Measurements from ENCODE around the gene GPR15.

GPR15 gene

DNA sequence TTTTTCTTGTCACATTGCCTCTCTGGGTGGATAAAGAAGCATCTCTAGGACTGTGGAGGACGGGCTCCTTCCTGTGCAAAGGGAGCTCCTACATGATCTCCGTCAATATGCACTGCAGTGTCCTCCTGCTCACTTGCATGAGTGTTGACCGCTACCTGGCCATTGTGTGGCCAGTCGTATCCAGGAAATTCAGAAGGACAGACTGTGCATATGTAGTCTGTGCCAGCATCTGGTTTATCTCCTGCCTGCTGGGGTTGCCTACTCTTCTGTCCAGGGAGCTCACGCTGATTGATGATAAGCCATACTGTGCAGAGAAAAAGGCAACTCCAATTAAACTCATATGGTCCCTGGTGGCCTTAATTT, 478 bp downstream of the GPR15 start:
- DNase-seq, result no peak

- no peak for DNase-seq
These were observed 1.2 kb downstream of the GPR15 start for GRCh38 chr3:98532709-98533571.

DNA sequence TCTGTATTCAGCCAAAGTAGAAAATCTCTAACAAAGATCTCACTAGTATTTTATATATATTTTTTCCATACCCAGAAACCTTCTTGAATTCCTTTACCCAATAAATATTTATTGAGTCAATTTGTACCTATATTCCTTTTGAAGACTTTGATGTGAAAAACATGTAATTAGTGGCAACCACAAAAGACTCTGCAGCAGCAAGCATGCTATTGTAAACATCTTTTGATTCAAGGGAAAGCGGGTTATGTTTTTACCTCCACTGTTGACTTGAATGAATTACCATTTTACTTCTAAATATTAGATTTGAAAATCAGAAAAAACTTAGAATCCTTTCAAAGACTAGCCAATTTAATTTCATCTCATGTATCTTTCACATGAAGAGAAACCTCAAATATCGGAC, 2.4 kb downstream of the GPR15 start:
- DNase-seq, result no peak

- DNase-seq, result no peak
These were observed 3.0 kb downstream of the GPR15 start for GRCh38 chr3:98534734-98535133.

- no peak for DNase-seq
These were observed 4.8 kb downstream of the GPR15 start for GRCh38 chr3:98536456-98537017.

GRCh38 chr3:98540346-98540745, 8.6 kb downstream of the GPR15 start:
- DNase-seq, result no peak

DNA sequence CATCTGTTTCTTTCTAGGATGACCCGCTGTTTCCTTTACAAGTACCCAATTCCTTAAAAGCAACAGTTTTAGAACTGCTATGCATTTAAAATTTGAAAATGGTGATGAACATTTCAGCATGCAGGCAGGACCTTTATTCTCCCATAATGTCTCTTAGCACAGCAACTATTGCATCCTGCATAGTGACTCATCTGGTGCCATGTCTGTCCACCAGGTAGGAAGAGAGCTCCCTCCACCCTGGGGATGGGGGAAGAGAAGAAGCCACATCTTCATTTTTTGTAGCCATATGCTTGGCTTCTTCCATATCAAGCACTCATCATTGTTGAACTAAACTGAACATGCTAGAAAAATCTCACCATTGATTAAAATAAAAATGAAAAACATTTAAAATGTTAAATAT, 9.9 kb downstream of the GPR15 start:
- no peak for DNase-seq

- DNase-seq, result no peak
These were observed 10.8 kb downstream of the GPR15 start for GRCh38 chr3:98542623-98543022.

DNA sequence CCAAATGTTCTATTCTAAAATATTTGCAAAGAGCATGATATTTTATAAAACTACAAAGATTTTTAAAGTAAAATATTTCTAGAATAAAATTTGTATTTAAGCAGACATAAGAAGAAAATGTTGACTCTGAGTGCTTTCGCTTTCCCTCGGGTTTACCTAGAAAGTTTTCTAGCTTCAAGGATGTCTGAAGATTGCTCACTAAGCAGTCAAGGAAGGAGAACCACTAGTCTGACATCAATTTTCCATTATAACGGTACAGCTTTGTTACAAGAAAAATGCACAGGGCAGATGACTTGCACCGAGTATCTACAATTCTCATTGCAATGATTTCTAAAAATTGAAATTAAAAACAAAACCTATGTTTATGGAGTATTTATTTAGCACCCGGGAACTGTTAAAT, 14.2 kb downstream of the GPR15 start:
- DNase-seq, result no peak

DNA sequence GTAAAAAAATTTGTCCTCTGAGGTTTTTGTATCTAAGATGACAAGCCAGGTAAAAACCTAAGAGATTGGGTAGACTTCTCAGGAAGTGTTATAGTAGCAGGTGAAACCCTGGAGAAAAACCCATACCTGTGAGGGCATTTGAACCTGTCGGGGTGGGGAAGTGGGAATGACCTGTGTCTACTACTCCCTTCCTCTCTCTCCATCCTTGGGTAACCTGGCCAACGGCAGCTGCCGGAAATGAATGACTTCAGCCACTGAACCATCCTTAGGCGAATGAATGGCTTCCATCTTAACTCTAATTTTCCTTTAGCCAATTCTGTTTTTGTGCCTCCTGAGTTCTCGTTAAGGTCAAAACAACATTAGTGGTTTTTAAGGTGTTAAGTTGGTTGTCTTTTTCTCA, 16.8 kb downstream of the GPR15 start:
- no peak for DNase-seq

- no peak for DNase-seq
These were observed 19.1 kb downstream of the GPR15 start for GRCh38 chr3:98550833-98551232.

DNA sequence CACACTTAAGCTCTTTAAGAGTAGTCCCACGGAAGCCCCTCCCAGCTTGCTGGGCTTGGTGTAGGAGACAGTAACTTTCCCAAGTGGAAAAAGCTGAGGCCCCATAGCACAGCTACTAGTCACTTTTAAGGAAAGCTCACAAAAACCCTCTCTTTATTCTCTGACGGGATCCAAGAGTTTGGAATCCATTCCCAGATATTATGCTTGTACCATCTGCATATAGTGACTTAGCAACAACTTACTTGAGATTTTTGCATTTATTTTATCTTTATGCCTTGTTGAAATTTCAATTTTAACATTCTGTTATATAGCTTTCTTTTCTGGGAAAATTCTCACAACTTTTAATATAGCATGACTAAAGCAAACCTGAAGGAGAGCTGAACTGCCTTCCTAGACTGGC, 19.5 kb downstream of the GPR15 start:
- DNase-seq, result no peak

DNA sequence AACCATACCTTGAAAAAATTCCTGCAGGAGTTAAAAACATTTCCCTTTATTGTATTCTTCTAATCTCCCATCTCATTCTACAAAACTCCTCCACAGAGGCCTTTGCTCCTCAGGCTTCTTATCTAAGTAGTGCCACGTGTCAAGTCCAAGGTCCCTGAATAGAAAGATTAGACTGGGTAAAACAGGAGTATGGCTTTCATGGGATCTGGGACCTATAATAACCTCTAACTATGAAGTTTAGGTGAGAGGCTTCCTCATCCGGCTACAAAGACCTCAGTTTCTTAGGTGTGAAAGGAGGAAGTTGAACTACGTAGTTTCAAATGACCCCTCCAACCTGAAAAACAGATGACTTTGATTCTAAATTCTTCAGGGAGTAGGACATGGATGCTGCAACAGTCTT, 20.0 kb downstream of the GPR15 start:
- no peak for DNase-seq

DNA sequence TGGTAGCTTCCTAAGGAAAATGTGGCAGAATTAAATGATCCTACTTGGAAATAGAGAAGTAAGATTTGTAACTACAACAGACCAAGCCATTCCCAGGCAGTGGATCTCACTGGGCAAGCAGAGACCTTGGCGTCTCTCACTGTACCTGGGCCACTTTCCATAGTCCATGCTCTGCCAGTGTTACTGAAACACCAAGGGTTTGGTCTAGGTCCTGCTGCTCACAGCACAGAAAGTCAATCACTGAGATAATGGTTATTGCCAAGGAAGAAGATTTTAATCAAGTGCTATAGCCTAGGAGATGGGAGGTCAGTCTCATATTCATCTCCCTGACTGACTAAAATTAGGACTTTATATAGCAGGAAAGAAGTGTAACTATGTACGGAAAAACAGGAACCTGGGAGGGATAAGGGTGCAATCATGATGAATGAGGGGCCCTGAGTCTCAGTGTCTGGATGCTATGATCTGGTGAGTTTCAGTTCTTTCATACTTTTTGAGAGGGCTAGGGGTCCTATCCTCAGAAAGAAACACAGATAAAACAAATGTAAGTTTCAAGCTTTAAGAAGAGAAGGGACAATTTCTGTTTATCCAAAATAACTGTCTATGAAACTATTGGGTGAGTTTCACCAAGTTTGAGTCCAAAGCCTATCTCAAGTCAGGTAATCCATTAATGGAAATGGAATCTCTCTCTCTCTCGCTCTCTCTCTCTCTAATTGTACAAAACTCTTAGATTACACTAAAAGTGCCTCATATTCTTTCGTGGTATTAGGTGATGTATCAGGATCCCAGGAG, 20.6 kb downstream of the GPR15 start:
- DNase-seq, result no peak

- DNase-seq, result no peak
These were observed 21.3 kb downstream of the GPR15 start for GRCh38 chr3:98553021-98553563.

DNA sequence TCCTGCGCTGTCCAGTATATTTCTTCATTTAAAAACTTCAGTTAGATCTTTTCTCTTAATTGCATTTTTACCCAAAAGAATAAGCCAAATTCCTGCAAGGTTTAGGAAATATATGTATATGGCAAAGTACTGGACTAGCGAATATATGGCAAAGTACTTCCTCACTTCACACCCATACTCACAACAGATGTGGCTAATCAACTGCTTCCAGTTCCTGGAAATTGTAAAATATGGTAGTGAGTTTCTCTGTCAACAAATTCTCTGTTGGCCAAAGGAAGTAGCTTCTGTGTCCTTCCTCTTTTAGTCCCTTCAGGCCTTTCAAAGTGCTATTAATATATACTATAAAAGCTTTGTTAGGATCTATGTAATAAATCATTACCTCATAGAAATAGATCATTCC, 22.0 kb downstream of the GPR15 start:
- DNase-seq, result no peak

GRCh38 chr3:98554580-98554979, 22.8 kb downstream of the GPR15 start:
- DNase-seq, result no peak

DNA sequence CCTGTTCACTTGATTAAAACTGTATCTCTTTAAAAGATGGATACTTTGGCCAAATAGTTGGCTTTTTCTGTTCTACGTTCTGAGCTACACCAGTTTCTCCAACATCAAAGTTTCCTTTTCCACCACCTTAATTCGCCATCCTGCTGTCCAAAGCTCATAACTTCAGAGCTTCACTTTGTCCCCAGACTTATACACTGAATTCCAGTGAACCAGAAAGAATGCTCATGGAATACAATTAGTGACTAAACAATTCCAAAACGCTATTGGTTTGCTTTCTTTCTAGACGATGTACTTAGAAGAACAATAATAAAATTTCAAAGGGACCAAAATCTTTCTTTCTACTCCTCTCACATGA, 23.2 kb downstream of the GPR15 start:
- no peak for DNase-seq

DNA sequence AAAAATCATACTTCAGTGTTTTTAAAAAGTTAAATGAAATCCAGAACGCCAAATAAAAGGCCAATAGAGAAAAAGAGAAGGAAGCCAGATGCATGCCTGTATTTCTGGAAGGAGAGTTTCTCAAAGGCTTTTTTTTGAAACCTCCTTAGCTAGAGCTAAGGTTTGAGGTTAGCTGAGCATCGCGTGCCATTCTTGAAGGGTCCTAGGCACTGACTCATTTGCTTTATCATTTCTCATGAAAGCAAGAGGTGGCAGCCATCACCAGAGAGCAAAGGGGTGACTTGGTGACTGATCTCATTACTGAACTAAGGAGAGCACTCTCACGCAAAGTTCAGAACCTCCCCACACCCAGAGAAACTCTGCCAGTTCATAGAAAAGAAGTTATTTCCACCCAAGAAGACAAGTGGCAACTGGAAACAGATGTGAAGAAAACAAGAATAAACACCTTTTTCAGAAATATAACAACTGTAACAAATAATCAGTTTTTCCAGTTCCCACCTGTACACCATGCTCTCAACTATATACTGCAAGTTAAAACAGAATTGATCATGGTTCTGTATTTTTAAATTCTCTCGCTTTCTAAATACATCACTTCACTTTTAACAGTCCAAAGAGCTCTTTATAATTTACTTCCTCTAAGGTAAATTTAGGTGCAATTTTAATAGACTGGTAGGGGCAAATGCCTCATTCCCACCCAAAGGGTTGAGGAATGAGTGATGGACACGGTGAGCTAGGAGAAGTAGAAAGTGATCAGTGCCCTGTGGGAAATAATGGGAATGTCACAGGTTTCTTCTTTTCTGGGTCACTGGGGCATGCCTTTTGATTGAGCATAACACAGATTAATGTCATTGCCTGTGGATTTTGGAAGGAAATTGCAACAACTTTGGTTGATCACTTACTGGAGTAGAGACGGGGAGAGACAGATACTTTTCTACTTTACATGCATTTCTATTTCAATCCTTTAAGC, 24.7 kb downstream of the GPR15 start:
- DNase-seq, result peak; percentile 73

DNA sequence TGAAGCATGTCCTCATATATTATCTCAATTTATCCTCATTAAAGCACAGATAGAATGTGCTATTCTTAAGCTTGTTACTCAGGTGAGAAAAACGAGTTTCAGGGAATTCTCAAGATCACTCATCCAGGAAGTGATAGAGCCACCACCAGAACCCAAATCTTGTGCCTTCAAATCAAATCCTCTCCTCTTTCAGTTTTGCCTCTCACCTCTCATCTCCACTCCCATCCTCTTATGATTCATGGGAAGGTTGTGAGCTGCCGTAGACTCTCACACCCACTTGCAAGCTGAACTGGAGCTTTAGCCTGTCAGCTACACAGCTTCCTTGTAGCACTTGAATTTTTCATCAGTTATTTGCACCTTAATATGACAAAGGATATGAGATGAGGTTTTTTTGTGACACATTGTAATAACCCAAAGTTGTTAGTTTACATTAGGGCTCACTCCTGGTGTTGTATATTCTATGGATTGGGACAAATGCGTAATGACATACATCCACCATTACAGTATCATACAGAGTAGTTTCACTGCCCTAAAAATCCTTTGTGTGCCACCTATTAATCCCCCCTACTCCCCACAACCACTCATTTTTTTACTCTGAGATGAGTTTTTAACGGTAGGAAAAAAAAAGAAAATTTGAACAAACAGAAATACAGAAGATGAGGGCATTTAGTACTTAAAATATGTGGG, 25.7 kb downstream of the GPR15 start:
- no peak for DNase-seq

- DNase-seq, result no peak
These were observed 26.5 kb downstream of the GPR15 start for GRCh38 chr3:98558100-98558827.
